ENCODE measurements around the gene PAGE1.
"Not testable (repeated sequence)": the region's sequence is repeated elsewhere in the genome, so short reads cannot be mapped to it uniquely, and the experiment has no call there.

Gene PAGE1

GRCh38 chrX:49695276-49696180 is at the start of gene PAGE1:
Gene PAGE1 (minus strand): TSS chrX:49695984. CDS start chrX:49694770, 1,214 bp downstream.
- no peak for DNase-seq

GRCh38 chrX:49741501-49741900 is 45.7 kb upstream of the PAGE1 start:
- not testable (repeated sequence) for DNase-seq

- DNase-seq = no peak
Observed at GRCh38 chrX:49727847-49728246, 32.1 kb upstream of the PAGE1 start.

- no peak for DNase-seq
Observed at GRCh38 chrX:49726966-49727365, 31.2 kb upstream of the PAGE1 start.

GRCh38 chrX:49725923-49726904 is 30.4 kb upstream of the PAGE1 start:
- DNase-seq = no peak

- no peak for DNase-seq
Observed at GRCh38 chrX:49725401-49725800, 29.6 kb upstream of the PAGE1 start.

- not testable (repeated sequence) for DNase-seq
Observed at GRCh38 chrX:49720106-49720505, 24.3 kb upstream of the PAGE1 start.

GRCh38 chrX:49712577-49712976 is 16.8 kb upstream of the PAGE1 start:
- DNase-seq = no peak

GRCh38 chrX:49710744-49711319 is 15.0 kb upstream of the PAGE1 start:
- DNase-seq = no peak

- DNase-seq = no peak
Observed at GRCh38 chrX:49704691-49705404, 9.1 kb upstream of the PAGE1 start.

GRCh38 chrX:49701933-49702332 is 6.1 kb upstream of the PAGE1 start:
- DNase-seq = no peak

- DNase-seq = no peak
Observed at GRCh38 chrX:49701323-49701722, 5.5 kb upstream of the PAGE1 start.

- DNase-seq = no peak
Observed at GRCh38 chrX:49675075-49675719, 20.6 kb downstream of the PAGE1 start.

- DNase-seq = no peak
Observed at GRCh38 chrX:49673394-49673793, 22.4 kb downstream of the PAGE1 start.

GRCh38 chrX:49664824-49665223 is 31.0 kb downstream of the PAGE1 start:
- no peak for DNase-seq

GRCh38 chrX:49661881-49662280 is 33.9 kb downstream of the PAGE1 start:
- DNase-seq = no peak

- no peak for DNase-seq
Observed at GRCh38 chrX:49659771-49660170, 36.0 kb downstream of the PAGE1 start.

GRCh38 chrX:49656533-49656932 is 39.3 kb downstream of the PAGE1 start:
- no peak for DNase-seq

- no peak for DNase-seq
Observed at GRCh38 chrX:49644991-49645637, 50.7 kb downstream of the PAGE1 start.

All from right hindlimb (tissue), 1 donor.